Ovary (tissue), 3 donors: ENCODE measurements around the gene HECW1.

Source experiments
- CTCF ChIP-seq, 3 donors: fragments of 450-650 bp in 2 of 3; fragments of 200-600 bp in 1 of 3; IDR thresholded peaks; one replicate each; pipeline versions ENCODE4 v1.5.1 to v1.8.0; 2016 to 2022; ENCODE audit warnings: antibody characterized with exemption in 3 of 3, mild to moderate bottlenecking in 1 of 3
- EP300 ChIP-seq: sonication (generic); formaldehyde crosslinking; IDR thresholded peaks from one replicate; pipeline ENCODE4 v1.6.1; 2017; ENCODE audit warnings: antibody characterized with exemption
- POLR2A ChIP-seq: fragments of 450-650 bp; IDR thresholded peaks from one replicate; pipeline ENCODE4 v1.6.1; 2017; ENCODE audit warnings: antibody characterized with exemption, mild to moderate bottlenecking, moderate library complexity
- donor health status: DM: no; HTN: no; CAD: no.

- no peak for TF ChIP-seq CTCF (IDR thresholded peaks at IDR 0.05)
- TF ChIP-seq POLR2A = no peak
- no peak for TF ChIP-seq EP300
These were observed 52.3 kb downstream of the HECW1 start for GRCh38 chr7:43164757-43165156.
